CD4-positive, alpha-beta T cell treated with Interleukin-4 for 1 hour (primary cell): Measurements from ENCODE around the gene CASP5.
A peak's percentile ranks its signal among the peaks of the same experiment; 100 is the strongest.
"Not testable (repeated sequence)": the region's sequence is repeated elsewhere in the genome, so short reads cannot be mapped to it uniquely, and the experiment has no call there.

Source experiments
- DNase-seq, 2 donors: peaks; one replicate each; pipeline ENCODE4 v3.0.0-alpha.2; 2020 to 2022

The CASP5 gene

GRCh38 chr11:105023003-105023402 is at the start of gene CASP5:
CASP5 (minus strand) TSS chr11:105023168; CDS start chr11:105023136, 32 bp downstream.
- no peak for DNase-seq

GRCh38 chr11:105072080-105072479 is 49.1 kb upstream of the CASP5 start:
- DNase-seq: not testable (repeated sequence)

- DNase-seq: peak in 1 of 2 donors; percentile 82
Observed at GRCh38 chr11:105071089-105071732, 48.2 kb upstream of the CASP5 start.

DNA sequence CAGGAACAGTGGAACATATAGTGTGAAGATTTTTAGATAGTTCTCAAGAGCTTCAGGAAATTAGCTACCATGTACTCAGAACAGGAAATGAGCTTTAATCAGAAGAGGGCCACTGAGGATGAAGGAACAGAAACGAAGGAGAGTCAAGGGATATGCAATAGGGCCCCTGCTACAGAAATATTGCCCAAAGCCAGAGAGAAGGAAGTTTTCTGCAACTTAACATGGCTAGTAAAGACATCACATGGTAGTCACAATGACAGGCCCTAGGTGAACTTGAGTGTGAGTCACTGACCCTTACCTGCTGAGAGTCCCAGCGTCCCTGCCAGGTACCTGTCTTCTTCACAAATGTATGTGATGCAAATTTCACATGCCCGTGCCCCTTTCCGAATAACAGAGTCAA is 47.3 kb upstream of the CASP5 start:
- DNase-seq: peak in 1 of 2 donors; percentile 43

- peak in 1 of 2 donors; percentile 19 for DNase-seq
Observed at GRCh38 chr11:105069749-105070148, 46.8 kb upstream of the CASP5 start.

GRCh38 chr11:105063245-105063941 is 40.4 kb upstream of the CASP5 start:
- not testable (repeated sequence) for DNase-seq

GRCh38 chr11:105057432-105057831 is 34.5 kb upstream of the CASP5 start:
- no peak for DNase-seq

- DNase-seq: no peak
Observed at GRCh38 chr11:105056446-105056845, 33.5 kb upstream of the CASP5 start.

DNA sequence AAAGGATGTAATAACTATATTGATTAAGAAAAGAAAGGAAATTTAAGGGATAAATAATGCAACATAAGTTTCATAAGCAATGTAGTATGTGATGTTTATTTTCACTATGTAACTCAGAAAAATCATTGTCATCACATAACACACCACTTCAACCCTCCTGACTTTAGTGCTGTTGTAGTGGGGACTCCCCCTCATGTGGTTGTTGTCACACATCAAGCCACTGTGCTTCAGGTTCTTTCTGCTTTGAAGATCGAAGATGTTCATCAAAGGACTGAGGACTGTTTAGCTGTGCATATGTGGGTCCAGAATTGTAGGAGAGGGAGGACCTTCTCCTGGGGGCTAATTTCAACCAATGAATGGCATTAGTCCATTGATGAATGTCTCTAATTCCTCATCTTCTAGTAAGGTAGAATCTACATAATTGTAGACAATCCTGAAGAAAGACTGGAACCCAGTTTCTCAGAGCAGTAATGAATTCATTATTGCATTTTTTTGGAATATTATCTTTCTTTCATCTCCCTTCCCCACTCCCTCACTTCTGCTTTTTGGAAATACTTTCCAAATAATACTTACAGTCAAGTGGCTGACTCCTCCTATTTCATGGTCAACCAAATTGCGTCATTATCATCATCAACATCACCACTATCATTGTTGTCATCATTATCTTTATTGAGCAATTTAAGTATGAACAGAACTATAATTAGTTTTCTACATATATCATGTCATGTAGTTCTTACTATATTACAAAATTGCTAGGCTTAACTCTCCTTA is 31.9 kb upstream of the CASP5 start:
- DNase-seq: no peak

- DNase-seq: no peak
Observed at GRCh38 chr11:105052487-105052886, 29.5 kb upstream of the CASP5 start.

DNA sequence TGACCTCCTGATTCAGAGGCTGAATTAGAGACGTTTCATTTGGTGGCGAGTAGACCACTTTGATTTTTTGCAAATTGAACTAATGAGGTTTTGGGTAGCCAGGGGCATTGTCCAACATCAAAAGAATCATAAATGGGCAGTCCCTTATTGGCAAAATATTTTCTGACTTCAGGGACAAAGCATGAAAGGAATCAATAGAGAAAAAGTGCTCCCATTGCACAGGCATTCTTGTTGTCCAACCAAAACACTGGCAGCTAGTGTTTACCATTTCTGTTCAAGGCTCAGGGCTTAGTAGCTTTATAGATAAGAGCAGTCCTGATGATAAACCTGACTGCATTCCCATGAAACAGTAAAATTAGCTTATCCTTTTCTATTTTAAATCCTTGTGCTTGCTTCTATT is 28.6 kb upstream of the CASP5 start:
- no peak for DNase-seq

GRCh38 chr11:105049481-105049880 is 26.5 kb upstream of the CASP5 start:
- DNase-seq: no peak

- DNase-seq: no peak
Observed at GRCh38 chr11:105046898-105047579, 24.1 kb upstream of the CASP5 start.

GRCh38 chr11:105045676-105046296 is 22.8 kb upstream of the CASP5 start:
- DNase-seq: no peak

DNA sequence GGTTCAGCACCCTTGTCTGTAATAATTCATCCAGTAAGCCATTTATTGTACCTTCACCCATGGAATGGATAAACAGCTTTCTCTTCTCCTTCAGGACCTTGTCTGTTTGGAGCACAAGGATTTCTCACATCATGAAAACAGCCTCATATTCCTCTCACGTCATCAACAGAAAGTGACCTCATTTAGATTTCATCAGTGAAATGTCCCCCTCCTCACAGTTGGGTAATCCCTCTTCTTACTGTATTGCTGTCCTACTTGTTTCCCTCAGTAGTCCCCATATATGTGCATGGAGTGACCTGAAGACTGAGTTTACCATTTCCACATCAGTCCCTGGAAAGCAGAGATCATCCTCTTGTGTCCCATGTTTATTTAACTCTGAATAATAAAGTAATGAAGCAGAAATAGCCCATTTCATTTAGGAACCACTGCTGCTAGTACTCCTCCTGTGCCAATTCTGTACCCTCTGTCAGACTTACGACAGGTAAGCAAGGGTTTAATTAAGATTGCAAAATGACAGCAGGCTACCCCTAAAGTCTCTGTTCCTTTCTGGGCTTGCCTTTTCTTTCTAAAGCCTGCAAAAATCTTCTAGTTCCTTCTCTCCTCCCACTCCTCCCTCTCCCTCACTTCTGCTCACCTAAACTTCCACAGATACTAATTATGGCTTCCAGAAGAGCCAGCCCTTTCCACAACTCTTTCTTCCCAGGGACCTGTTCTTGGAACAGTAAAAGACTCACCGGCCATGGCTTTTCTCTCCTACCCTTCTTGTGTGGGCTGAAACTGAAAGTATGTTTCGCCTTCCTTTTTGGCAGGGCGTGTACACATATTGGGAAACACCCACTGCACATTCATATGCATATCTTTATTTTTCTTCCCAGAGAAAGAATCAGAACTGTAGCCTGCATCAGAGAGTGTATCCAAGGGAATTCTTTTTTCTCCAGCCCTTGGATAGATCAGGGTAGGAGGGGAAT is 21.9 kb upstream of the CASP5 start, which contains the start of gene CARD16:
TSS of gene CARD16 (minus strand) at position 779 of the 968 bp plus-strand sequence. CDS start at position 741, 38 bp downstream.
- DNase-seq: peak; percentile 61 to 69

- DNase-seq: no peak
Observed at GRCh38 chr11:105042178-105042577, 19.2 kb upstream of the CASP5 start.

DNA sequence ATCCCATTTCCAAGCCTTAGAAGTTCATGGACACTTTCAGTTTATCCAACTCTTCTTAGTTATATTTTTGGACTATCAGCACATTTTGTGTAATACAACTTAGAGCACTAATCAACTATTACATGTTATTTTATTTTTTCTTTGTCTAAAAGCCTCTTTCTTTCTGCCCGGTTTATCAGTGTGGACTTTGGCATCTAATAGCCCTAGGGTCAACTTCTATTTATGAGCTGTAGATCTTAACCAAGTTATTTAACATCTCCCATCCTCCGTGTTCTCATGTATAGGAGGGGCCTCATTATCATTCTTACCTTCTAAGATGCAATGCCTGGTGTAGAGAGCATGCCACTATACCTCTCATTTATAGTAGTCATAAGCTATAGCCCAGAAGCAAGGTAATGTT is 17.7 kb upstream of the CASP5 start:
- no peak for DNase-seq

- peak; percentile 37 to 55 for DNase-seq
Observed at GRCh38 chr11:105034813-105035620, 12.0 kb upstream of the CASP5 start, which contains the start of gene CASP1. CASP1 (minus strand) TSS chr11:105035144; CDS start chr11:105035113, 31 bp downstream.

DNA sequence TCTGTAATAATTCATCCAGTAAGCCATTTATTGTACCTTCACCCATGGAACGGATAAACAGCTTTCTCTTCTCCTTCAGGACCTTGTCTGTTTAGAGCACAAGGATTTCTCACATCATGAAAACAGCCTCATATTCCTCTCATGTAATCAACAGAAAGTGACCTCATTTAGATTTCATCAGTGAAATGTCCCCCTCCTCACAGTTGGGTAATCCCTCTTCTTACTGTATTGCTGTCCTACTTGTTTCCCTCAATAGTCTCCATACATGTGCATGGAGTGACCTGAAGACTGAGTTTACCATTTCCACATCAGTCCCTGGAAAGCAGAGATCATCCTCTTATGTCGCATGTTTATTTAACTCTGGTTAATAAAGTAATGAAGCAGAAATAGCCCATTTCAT is 11.4 kb upstream of the CASP5 start:
- not testable (repeated sequence) for DNase-seq

GRCh38 chr11:105033781-105034180 is 10.8 kb upstream of the CASP5 start:
- DNase-seq: peak in 1 of 2 donors; percentile 30
